MCF 10A (cell line): ENCODE measurements around the gene FADS3. TPM values are rescaled to one million over a fixed set of nuclear protein-coding genes. Genes with fewer than 3 reads are reported as not detected.
A peak's percentile ranks its signal among the peaks of the same experiment; 100 is the strongest.

Source experiments
- BruUV-seq: library from RNA; stranded (reverse); fragments of 400-500 nt; replicated peaks from 2 replicates; lab custom pipeline; 2021; lab: Mats Ljungman, UMichigan
- CTCF ChIA-PET: fragments of 300-600 bp; sonication (Branson Sonifier 250); formaldehyde crosslinking; extraction: SDS; loops from one replicate; lab custom pipeline; 2021; ENCODE audit warnings: antibody characterized with exemption, inconsistent platforms; lab: Yijun Ruan, JAX
- POLR2A ChIA-PET: fragments of 300-600, 350-650 bp; sonication (Branson Sonifier 250); formaldehyde crosslinking; extraction: SDS; loops from one replicate; lab custom pipeline; 2020; ENCODE audit warnings: antibody characterized with exemption, inconsistent platforms; lab: Yijun Ruan, JAX
- DNase-seq: peaks from one replicate; pipeline ENCODE4 v3.0.0-alpha.2; 2018; ENCODE audit not compliant: unreplicated experiment
- H3K27ac Mint-ChIP-seq: one replicate; pipeline ENCODE4 v1.8.0; 2022; ENCODE audit warnings: mild to moderate bottlenecking, low read depth, mixed read lengths; ENCODE audit not compliant: unreplicated experiment
- H3K27me3 Mint-ChIP-seq: one replicate; pipeline ENCODE4 v1.8.0; 2022; ENCODE audit warnings: mixed read lengths; ENCODE audit not compliant: insufficient read depth, unreplicated experiment
- H3K36me3 Mint-ChIP-seq: one replicate; pipeline ENCODE4 v1.8.0; 2022; ENCODE audit warnings: mild to moderate bottlenecking, moderate library complexity, mixed read lengths; ENCODE audit not compliant: insufficient read depth, unreplicated experiment
- H3K4me1 Mint-ChIP-seq: one replicate; pipeline ENCODE4 v1.8.0; 2022; ENCODE audit warnings: mixed read lengths; ENCODE audit not compliant: insufficient read depth, unreplicated experiment
- H3K4me3 Mint-ChIP-seq: one replicate; pipeline ENCODE4 v1.8.0; 2022; ENCODE audit warnings: mild to moderate bottlenecking, moderate library complexity, mixed read lengths; ENCODE audit not compliant: unreplicated experiment
- H3K9me3 Mint-ChIP-seq: one replicate; pipeline ENCODE4 v1.8.0; 2022; ENCODE audit warnings: mixed read lengths; ENCODE audit not compliant: unreplicated experiment
- intact Hi-C: fragments of 100-400 bp; cut with micrococcal nuclease; formaldehyde crosslinking; loops from 2 replicates; pipeline ENCODE4 v1.14.1; 2022
- total RNA-seq: library from RNA; stranded (reverse); gene quantifications from 2 replicates; pipeline ENCODE4 v1.2.3, GENCODE V29; 2022
- TF ChIP-seq, protein P1 (sequence below): fragments of 200-600 bp; IDR thresholded peaks from one replicate; pipeline ENCODE4 v1.8.0; 2022; ENCODE audit warnings: antibody characterized with exemption, mild to moderate bottlenecking; ENCODE audit not compliant: unreplicated experiment

The FADS3 gene
- total RNA-seq, 1 experiment from 2014 or later, result 145 TPM

- Mint-ChIP-seq H3K36me3 (no peaks in the 10 kb centered on the region), H3K4me3 (no peak overlapping the region), H3K4me1 (no peaks in the 10 kb centered on the region), H3K27me3 (no peaks in the 10 kb centered on the region), H3K9me3 (no peaks in the 10 kb centered on the region), H3K27ac (no peak overlapping the region)
- no peak for DNase-seq
- POLR2A ChIA-PET, result no interaction called here
- BruUV-seq, result no TSS peak
- intact Hi-C loops, result no loop called here
- CTCF ChIA-PET, result no interaction called here
- TF ChIP-seq, protein P1, sequence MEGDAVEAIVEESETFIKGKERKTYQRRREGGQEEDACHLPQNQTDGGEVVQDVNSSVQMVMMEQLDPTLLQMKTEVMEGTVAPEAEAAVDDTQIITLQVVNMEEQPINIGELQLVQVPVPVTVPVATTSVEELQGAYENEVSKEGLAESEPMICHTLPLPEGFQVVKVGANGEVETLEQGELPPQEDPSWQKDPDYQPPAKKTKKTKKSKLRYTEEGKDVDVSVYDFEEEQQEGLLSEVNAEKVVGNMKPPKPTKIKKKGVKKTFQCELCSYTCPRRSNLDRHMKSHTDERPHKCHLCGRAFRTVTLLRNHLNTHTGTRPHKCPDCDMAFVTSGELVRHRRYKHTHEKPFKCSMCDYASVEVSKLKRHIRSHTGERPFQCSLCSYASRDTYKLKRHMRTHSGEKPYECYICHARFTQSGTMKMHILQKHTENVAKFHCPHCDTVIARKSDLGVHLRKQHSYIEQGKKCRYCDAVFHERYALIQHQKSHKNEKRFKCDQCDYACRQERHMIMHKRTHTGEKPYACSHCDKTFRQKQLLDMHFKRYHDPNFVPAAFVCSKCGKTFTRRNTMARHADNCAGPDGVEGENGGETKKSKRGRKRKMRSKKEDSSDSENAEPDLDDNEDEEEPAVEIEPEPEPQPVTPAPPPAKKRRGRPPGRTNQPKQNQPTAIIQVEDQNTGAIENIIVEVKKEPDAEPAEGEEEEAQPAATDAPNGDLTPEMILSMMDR, result no peak
These were observed 48.9 kb downstream of the FADS3 start for GRCh38 chr11:61842528-61842820.

DNA sequence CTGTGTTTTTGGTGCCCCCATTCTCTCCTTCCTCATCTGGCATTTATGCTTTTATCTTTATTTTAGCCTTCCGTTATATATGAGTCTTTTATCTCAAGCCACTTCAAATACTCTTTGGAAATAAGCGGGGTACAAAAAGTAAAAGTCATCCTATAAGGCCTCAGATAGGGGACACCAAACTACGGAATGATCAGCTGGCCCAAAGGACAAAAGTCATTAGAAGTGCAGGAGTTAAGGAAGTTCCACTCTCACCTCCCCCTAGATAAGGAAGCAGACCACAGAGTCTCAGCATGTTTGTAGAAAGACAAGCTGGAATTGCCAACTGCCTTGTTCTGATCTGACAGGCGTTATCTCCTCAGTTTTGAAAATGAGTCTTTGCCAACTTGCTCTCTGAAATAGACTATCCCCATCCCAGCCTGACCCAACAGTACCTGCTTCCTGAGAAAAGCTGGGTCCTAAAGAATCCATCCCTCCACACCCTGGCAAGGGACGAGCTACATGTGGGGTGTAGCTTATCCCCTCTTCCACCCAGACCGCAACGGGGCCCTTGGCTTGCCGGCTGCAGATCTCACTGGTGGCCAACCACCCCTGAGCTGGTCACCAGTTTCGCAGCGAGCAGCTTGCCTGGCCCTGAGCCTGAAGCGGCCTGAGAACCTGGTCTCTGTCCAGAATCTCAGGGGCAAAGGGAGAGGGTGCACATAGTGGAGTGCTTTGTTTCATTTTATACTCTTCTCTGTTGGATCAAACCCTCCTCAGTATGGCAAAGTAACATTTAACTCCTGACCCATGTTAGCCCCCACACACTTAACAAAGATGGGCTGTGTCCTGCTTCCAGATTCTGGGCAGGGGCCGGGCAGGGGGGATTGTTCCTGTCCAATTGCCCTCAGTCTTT, 49.5 kb downstream of the FADS3 start:
- no peaks in the 10 kb centered on the region for H3K9me3 Mint-ChIP-seq
- intact Hi-C loops, result no loop called here
- no peaks in the 10 kb centered on the region for H3K27me3 Mint-ChIP-seq
- no TSS peak for BruUV-seq
- DNase-seq, result no peak
- H3K4me3 Mint-ChIP-seq, result no peak overlapping the region
- no peaks in the 10 kb centered on the region for H3K36me3 Mint-ChIP-seq
- H3K4me1 Mint-ChIP-seq, result no peaks in the 10 kb centered on the region
- TF ChIP-seq, protein P1, result no peak
- peak overlapping the region; percentile 36 for H3K27ac Mint-ChIP-seq
- CTCF ChIA-PET, result no interaction called here
- POLR2A ChIA-PET, result no interaction called here

DNA sequence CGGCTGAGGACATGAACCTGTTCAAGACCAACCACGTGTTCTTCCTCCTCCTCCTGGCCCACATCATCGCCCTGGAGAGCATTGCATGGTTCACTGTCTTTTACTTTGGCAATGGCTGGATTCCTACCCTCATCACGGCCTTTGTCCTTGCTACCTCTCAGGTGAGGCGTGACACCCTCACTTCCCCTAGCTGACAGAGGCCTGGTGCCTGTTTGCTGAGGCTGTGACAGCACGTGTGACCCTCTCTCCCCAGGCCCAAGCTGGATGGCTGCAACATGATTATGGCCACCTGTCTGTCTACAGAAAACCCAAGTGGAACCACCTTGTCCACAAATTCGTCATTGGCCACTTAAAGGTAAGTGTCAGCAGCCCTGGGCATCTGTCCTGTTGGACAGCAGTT, 51.0 kb downstream of the FADS3 start:
- no peaks in the 10 kb centered on the region for H3K4me1 Mint-ChIP-seq
- H3K27me3 Mint-ChIP-seq, result no peaks in the 10 kb centered on the region
- TF ChIP-seq, protein P1, result no peak
- no peaks in the 10 kb centered on the region for H3K36me3 Mint-ChIP-seq
- POLR2A ChIA-PET, result interaction anchor here (1.0 kb wide), 1 partner anchor 9 kb away, joined by 3 read pairs; no protein-coding TSS in a partner anchor
- CTCF ChIA-PET, result interaction anchor here (0.6 to 1.0 kb wide), 5 partner anchors 29 to 398 kb away, joined by 3 to 4 read pairs (median 3); no protein-coding TSS in a partner anchor
- DNase-seq, result no peak
- no peak overlapping the region for H3K27ac Mint-ChIP-seq
- intact Hi-C loops, result no loop called here
- no peak overlapping the region for H3K4me3 Mint-ChIP-seq
- no TSS peak for BruUV-seq
- no peaks in the 10 kb centered on the region for H3K9me3 Mint-ChIP-seq

GRCh38 chr11:61839742-61840141, 51.6 kb downstream of the FADS3 start:
- no peak overlapping the region for H3K27ac Mint-ChIP-seq
- BruUV-seq, result no TSS peak
- H3K36me3 Mint-ChIP-seq, result no peaks in the 10 kb centered on the region
- H3K4me3 Mint-ChIP-seq, result no peak overlapping the region
- no peak for DNase-seq
- CTCF ChIA-PET, result interaction anchor here (0.8 kb wide), 1 partner anchor 42 kb away, joined by 3 read pairs; no protein-coding TSS in a partner anchor
- POLR2A ChIA-PET, result interaction anchor here (1.0 kb wide), 1 partner anchor 10 kb away, joined by 3 read pairs; no protein-coding TSS in a partner anchor
- no peaks in the 10 kb centered on the region for H3K4me1 Mint-ChIP-seq
- no peaks in the 10 kb centered on the region for H3K27me3 Mint-ChIP-seq
- TF ChIP-seq, protein P1, result no peak
- H3K9me3 Mint-ChIP-seq, result no peaks in the 10 kb centered on the region
- intact Hi-C loops, result no loop called here
